GM12878 (cell line): ENCODE results near the gene CRY1. TPM values are rescaled to one million over a fixed set of nuclear protein-coding genes. Genes with fewer than 3 reads are reported as not detected.
A peak's percentile ranks its signal among the peaks of the same experiment; 100 is the strongest.

ENCODE experiments used
- CBX5 ChIP-seq: sonication (generic); IDR thresholded peaks from 2 replicates; pipeline ENCODE4 v1.6.1; 2016; ENCODE audit warnings: low read depth, moderate library complexity, mild to moderate bottlenecking, inconsistent platforms
- CHD1 ChIP-seq: IDR thresholded peaks from 2 replicates; pipeline ENCODE4 v1.6.1; 2012; ENCODE audit warnings: low read depth, low read length, improper control_type of control experiment
- CTCF ChIP-seq, 3 experiments: IDR thresholded peaks in 2 of 3; conservative IDR thresholded peaks in 1 of 3; 2 replicates each; pipeline ENCODE4 v1.5.1; 2011; ENCODE audit warnings: low read depth in 3 of 3, low read length in 3 of 3, mild to moderate bottlenecking in 3 of 3, control low read depth in 2 of 3, moderate library complexity in 2 of 3, inconsistent platforms in 1 of 3, mixed read lengths in 1 of 3; ENCODE audit not compliant: control insufficient read depth in 2 of 3, insufficient read depth in 1 of 3; ENCODE audit errors: extremely low read depth in 1 of 3
- E2F8 ChIP-seq: fragments of 450-650 bp; IDR thresholded peaks from 2 replicates; pipeline ENCODE4 v1.6.1; 2018; ENCODE audit warnings: mild to moderate bottlenecking, low read depth, moderate library complexity; ENCODE audit not compliant: partially characterized antibody
- EGR1 ChIP-seq, 2 experiments: IDR thresholded peaks; 1 replicate in 1 of 2; 2 replicates in 1 of 2; pipeline ENCODE4 v1.6.1; 2011 to 2012; ENCODE audit warnings: low read depth in 2 of 2, low read length in 2 of 2, borderline replicate concordance in 1 of 2, mild to moderate bottlenecking in 1 of 2, moderate library complexity in 1 of 2
- ELK1 ChIP-seq: IDR thresholded peaks from 2 replicates; pipeline ENCODE4 v1.6.1; 2012; ENCODE audit warnings: low read depth, low read length, improper control_type of control experiment
- GATAD2B ChIP-seq: fragments of 450-650 bp; conservative IDR thresholded peaks from 2 replicates; pipeline ENCODE4 v1.6.1; 2017; ENCODE audit warnings: low read depth, mild to moderate bottlenecking, moderate library complexity
- IRF5 ChIP-seq: fragments of 450-650 bp; IDR thresholded peaks from 2 replicates; pipeline ENCODE4 v1.6.1; 2017; ENCODE audit warnings: borderline replicate concordance
- LARP7 ChIP-seq: fragments of 450-650 bp; IDR thresholded peaks from 2 replicates; pipeline ENCODE4 v1.6.1; 2017; ENCODE audit warnings: mild to moderate bottlenecking
- MYC ChIP-seq: IDR thresholded peaks from 2 replicates; pipeline ENCODE4 v1.6.1; 2011; ENCODE audit warnings: mild to moderate bottlenecking, low read length, moderate library complexity, inconsistent platforms; ENCODE audit not compliant: insufficient read depth, insufficient replicate concordance, insufficient read length, severe bottlenecking
- NFIC ChIP-seq: IDR thresholded peaks from 2 replicates; pipeline ENCODE4 v1.6.1; 2012; ENCODE audit warnings: low read depth, mild to moderate bottlenecking, inconsistent platforms, low read length, moderate library complexity
- NRF1 ChIP-seq: conservative IDR thresholded peaks from 2 replicates; pipeline ENCODE4 v1.6.1; 2011; ENCODE audit warnings: mild to moderate bottlenecking, low read depth, low read length, improper control_type of control experiment
- PBX3 ChIP-seq: IDR thresholded peaks from 2 replicates; pipeline ENCODE4 v1.6.1; 2011; ENCODE audit warnings: mild to moderate bottlenecking, low read depth, low read length, moderate library complexity; ENCODE audit not compliant: insufficient replicate concordance
- POLR2A ChIP-seq: IDR thresholded peaks from 2 replicates; pipeline ENCODE4 v1.6.1; 2011; ENCODE audit warnings: low read depth, mild to moderate bottlenecking, low read length
- POLR2AphosphoS5 ChIP-seq: IDR thresholded peaks from 2 replicates; pipeline ENCODE4 v1.6.1; 2011; ENCODE audit warnings: mild to moderate bottlenecking, low read length, inconsistent platforms
- POU2F2 ChIP-seq: IDR thresholded peaks from 3 replicates; pipeline ENCODE4 v1.6.1; 2011; ENCODE audit warnings: low read depth, mild to moderate bottlenecking, low read length, borderline replicate concordance
- RB1 ChIP-seq: fragments of 450-650 bp; formaldehyde crosslinking; IDR thresholded peaks from 2 replicates; pipeline ENCODE4 v1.6.1; 2017; ENCODE audit warnings: mild to moderate bottlenecking, borderline replicate concordance
- RCOR1 ChIP-seq: conservative IDR thresholded peaks from 2 replicates; pipeline ENCODE4 v1.6.1; 2012; ENCODE audit warnings: low read depth, low read length, improper control_type of control experiment
- RELA ChIP-seq: fragments of 450-650 bp; IDR thresholded peaks from 2 replicates; pipeline ENCODE4 v1.8.0; 2014; ENCODE audit warnings: borderline replicate concordance; ENCODE audit not compliant: partially characterized antibody
- SIN3A ChIP-seq: IDR thresholded peaks from 2 replicates; pipeline ENCODE4 v1.6.1; 2012; ENCODE audit warnings: low read depth, low read length, improper control_type of control experiment
- STAT3 ChIP-seq: IDR thresholded peaks from 2 replicates; pipeline ENCODE4 v1.6.1; 2011; ENCODE audit warnings: low read depth, low read length, improper control_type of control experiment
- TAF1 ChIP-seq: IDR thresholded peaks from 2 replicates; pipeline ENCODE4 v1.6.1; 2011; ENCODE audit warnings: mild to moderate bottlenecking, low read depth, low read length, borderline replicate concordance
- polyA plus RNA-seq, 11 experiments: library from polyadenylated mRNA; depleted of rRNA in 4 of 11; unstranded in 6 of 11; stranded (reverse) in 5 of 11; fragments of >200 nt; fragmentation: Nextera tagmentation in 4 of 11; fragmentation: Illumina TruSeq in 1 of 11; extraction: Ambion mirVana in 4 of 11; extraction: Trizol in 1 of 11; gene quantifications; 1 replicate in 1 of 11; 2 replicates in 10 of 11; pipeline versions ENCODE4 v1.2.1 to v1.2.3, GENCODE V29; 2011 to 2016; ENCODE audit warnings: inconsistent platforms in 2 of 11, missing spikeins in 2 of 11, low read depth in 1 of 11
- total RNA-seq, 4 experiments: library from RNA; depleted of rRNA in 3 of 4; stranded (reverse); fragments of >200 nt in 3 of 4; fragmentation: Illumina TruSeq in 1 of 4; extraction: Trizol in 1 of 4; gene quantifications; 2 replicates each; pipeline versions ENCODE4 v1.2.1 to v1.2.3, GENCODE V29; 2013 to 2021

Gene CRY1
- total and polyA plus RNA-seq, 10 of the 15 experiments (the other 5 are each of a cell fraction or from before 2014, with no cell fraction given): 1.6 to 10.9 (median 5.4) TPM

GRCh38 chr12:106956048-106956578 lies 137.2 kb downstream of the CRY1 start (continued):
- TF ChIP-seq PBX3 (no peak), POLR2A (peak; percentile 42; the same call in 1 of the 2 replicates), CBX5 (no peak), E2F8 (no peak), STAT3 (no peak), SIN3A (0 out of 2 replicates have a peak, but pooled peaks have one; percentile 16), POLR2AphosphoS5 (peak; percentile 17), MYC (no peak), NFIC (no peak), CHD1 (no peak), TAF1 (no peak), RCOR1 (no peak), CTCF (IDR thresholded peaks at IDR 0.05 in 2 of 3, conservative IDR thresholded peaks at IDR 0.05 in 1 of 3; ENCODE audit: control insufficient read depth in 2 of 3, extremely low read depth in 1 of 3, insufficient read depth in 1 of 3, low read depth in 3 of 3, low read length in 3 of 3) (0 out of 6 replicates have a peak, but pooled peaks of 1 of the 3 experiments have one; percentile 9), RB1 (peak; percentile 47; the same call in 1 of the 2 replicates), ELK1 (no peak), GATAD2B (no peak), LARP7 (no peak), POU2F2 (no peak), NRF1 (no peak), EGR1 (IDR thresholded peaks at IDR 0.05; ENCODE audit: borderline replicate concordance in 1 of 2, low read depth in 2 of 2, low read length in 2 of 2) (peak in 1 of 2 experiments; percentile 49; a peak in 1 of 3 replicates), RELA (no peak), IRF5 (no peak)
